A204.1 (cell line): ENCODE results near the gene CCDC63.
"Not testable (repeated sequence)": the region's sequence is repeated elsewhere in the genome, so short reads cannot be mapped to it uniquely, and the experiment has no call there.

ENCODE experiments used
- FAIRE-seq: peaks from 2 replicates; lab custom pipeline; 2012; peaks lifted over from hg19 to GRCh38; lab: Jason Lieb, UNC

Gene CCDC63

DNA sequence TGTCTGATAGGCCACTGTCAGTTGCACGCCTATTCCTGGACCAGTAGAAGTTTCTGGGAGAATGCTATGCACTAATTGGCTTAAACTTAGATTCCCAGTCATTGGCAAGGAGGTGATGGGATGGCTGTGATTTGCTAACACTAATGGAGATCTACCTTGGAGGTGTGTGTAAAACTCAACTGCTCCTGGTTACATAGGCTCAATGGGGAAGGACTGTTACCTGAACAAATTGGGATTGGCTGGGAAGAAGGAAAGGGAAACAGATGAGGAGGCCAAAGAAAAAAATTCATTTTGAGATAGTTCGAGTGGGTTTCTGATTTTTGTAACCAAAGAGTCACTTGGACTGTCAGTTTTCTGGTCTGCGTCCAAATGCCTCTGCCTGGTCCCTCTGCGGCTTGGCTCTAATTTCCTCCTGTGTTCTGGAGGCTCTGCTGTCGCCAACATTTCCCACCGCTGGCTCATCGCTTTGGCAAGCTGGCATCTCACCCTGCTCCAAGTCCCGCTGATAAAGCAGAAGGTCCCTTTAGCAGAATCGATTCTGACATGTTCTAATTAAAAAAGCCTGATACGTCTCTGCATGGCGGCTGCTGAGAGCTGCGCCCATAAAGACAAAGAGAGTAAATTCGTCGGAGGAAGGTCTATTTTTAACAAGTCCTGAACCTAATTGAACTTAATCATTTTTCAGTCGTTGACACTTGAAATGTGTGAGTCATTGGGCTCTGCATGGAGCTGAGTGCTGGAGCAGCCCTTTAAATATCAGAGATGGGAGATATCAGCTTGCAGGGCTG is 2.0 kb upstream of the CCDC63 start:
- FAIRE-seq: no peak

DNA sequence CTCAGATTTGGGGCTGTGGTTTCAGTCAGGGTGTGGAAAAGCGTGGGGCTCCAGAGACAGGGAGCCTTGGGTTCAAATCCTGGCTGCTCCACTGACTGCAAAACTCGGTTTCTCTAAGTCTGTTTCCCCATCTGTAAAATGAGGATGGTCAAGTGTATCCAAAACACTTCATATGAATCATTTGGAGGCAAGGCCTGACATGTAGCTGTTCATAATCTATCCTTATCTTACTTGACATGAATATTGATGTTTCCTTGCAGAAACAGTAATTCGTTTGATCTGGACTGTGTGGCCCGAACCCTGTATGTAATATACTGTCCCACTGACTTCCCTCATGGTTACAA is 1.5 kb upstream of the CCDC63 start:
- no peak for FAIRE-seq

DNA sequence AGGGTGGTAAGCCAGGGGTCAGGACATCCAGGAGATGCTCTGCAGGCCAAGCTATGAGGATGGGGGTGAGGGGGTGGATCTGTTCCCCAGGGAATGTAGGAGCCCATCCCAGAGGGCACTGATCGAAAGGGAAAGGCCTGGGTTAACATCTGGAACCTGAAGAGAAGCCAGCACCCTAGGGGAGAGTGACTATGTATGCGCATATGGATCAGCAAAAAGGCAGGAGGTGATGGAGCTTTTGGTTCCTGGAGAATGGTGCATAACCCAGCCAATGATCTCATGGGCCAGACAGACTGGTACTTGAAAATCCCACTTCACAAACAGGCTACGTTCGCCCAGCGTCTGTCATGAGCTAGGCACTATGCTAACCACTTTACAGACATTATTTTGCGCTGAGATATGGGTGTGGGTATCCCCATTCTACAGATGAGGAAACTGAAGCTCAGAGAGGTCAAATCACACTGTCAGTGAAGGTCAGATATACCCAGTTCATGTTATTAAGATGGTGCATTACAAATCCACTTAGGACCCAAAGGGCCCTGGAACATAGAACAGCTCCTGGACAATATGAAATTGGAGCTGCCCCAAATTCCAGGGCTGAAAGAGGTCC is 1.6 kb downstream of the CCDC63 start:
- no peak for FAIRE-seq

DNA sequence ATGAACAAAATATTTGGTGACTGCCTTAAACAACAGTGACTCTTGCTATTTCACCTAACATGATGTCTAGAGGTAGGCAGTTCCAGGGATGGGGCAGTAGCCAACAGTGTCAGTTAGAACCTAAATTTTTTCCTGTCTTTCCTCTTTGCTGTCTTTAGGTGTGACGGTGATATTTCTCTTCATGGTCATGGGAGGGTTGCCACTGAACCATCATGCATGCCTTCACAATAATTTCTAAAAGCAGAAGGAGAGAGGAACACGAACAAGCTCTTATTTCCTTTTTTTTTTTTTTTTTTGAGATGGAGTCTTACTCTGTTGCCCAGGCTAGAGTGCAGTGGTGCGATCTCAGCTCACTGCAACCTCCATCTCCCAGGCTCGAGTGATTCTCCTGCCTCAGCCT is 2.4 kb downstream of the CCDC63 start:
- no peak for FAIRE-seq

DNA sequence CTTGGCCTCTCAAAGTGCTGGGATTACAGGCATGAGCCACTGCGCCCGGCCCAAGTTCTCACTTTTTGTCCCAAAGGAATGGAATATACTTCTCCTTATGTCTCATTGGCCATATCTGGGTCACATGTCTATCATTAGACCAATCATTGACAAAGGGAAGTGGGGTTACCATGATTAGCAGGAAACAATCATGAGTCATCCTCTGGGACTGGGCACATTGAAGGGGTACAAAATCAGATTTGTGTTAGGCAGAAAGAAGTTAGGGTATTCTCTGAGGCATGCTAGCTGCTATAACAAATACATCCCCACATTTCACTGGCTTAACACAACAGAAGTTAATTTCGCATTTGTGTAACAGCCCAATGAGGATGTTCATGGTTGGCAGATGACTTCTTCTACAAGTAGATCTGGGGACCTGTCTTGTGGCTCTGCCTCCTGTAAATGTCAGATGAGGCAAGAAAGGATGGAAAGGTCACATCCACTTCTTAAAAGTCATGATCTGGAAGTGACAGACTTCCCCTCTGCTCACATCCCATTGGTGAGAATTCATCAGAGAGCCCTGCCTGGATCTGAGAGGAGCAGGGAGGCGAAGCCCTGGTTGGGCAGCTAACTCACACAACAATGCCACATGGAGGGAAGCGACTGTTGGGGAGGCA is 3.1 kb downstream of the CCDC63 start:
- no peak for FAIRE-seq

DNA sequence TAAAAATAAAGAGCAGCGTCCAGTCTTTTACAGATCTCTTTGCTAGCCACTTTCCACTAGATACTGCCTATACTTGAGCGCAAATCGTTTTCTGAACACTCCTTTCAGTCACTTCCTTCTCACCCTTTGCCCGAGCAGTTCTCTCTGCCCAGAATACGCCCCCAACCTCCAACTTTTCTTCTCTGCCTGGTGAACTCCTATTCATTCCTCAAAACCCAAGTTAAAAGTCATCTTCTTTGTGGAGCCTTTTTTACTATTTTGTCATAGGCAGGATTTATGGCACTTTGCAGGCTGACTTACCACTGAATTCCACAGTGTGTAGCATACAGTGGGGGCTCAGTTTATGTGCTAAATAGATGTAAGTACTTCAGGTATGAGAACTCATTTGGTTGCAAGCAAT is 4.0 kb downstream of the CCDC63 start:
- FAIRE-seq: no peak

DNA sequence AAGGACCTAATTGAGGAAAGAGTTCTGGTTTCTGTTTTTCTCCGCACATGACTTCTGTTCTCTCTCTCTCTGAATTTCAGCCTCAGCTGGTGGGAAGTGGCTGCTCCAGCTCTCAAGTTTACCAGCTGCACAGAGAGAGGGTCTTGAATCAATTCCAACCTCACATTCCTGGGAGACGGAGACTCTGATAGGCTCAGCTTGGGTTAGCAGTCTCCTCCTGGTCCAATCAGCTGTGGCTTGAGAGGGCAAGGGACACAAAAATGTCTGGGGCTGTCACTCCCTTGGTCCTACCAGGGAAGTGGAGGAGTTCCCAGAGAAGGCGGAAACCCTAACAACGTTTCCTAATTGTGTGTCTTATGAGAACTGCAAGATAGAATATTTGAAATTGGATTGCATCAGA is 7.0 kb downstream of the CCDC63 start:
- no peak for FAIRE-seq

DNA sequence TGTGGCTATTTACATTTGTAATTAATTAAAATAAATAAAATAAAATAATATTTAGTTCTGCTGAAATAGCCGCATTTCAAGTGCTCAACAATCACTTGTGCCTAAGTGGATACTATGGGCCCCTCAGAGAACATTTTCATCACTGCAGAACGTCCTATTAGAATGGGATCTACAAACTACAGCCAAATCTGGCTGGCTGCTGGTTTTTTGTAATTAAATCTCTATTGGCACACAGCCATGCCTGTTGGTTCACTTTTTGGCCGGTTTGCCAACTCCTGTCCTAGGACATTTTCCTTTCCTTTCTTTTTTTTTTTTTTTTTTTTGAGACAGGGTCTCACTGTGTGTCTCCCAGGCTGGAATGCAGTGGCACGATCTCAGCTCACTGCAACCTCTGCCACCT is 9.8 kb downstream of the CCDC63 start:
- FAIRE-seq: no peak

DNA sequence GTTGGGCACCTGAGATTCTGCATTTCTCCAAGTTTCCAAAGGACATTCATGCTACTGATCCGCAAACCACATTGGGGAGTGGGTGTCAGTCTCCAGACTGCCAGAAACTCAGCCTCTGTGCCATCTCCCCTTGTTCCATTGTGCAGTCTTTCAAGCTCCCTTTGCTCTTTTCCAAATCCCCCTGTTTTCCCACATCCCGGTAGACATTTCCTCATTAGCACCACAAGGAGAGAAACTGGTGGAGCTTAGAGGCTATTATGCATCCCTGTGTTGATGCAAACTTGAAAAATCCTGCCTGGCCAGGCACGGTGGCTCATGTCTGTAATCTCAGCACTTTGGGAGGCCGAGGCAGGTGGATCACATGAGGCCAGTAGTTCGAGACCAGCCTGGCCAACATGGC is 10.7 kb downstream of the CCDC63 start:
- FAIRE-seq: no peak

DNA sequence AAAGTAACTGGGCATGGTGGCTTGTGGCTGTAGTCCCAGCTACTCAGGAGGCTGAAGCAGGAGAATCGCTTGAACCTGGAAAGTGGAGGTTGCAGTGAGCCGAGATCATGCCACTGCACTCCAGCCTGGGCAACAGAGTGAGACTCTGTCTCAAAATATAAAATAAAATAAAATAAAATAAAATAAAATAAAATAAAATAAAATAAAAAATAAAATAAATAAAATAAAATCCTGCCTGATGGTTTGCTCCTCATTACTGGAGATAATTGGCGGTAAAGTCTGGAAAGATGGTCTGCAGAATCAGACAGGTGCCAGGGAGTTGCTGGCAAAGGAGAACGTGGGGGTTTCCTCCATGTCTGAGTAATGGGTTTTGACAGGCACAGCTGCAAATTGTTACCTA is 11.2 kb downstream of the CCDC63 start:
- FAIRE-seq: not testable (repeated sequence)

DNA sequence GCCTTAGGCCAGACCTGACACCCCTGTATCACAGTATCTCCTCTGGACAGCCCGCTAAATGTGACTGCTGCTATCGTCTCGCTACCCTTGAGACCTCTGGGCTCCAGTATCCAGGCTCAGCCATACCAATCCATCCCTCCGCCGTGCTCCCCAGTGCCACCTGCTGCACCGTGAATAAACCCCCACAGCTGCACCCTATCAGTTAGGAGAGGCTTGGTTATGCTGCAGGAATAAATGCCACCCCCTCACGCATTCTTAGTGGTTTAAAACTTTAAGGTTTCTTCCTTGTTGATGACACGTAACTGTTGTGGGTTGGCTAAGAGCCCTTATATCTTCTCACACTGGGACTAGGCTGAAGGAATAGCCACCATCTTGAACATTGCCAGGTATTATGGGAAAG is 12.1 kb downstream of the CCDC63 start:
- no peak for FAIRE-seq

DNA sequence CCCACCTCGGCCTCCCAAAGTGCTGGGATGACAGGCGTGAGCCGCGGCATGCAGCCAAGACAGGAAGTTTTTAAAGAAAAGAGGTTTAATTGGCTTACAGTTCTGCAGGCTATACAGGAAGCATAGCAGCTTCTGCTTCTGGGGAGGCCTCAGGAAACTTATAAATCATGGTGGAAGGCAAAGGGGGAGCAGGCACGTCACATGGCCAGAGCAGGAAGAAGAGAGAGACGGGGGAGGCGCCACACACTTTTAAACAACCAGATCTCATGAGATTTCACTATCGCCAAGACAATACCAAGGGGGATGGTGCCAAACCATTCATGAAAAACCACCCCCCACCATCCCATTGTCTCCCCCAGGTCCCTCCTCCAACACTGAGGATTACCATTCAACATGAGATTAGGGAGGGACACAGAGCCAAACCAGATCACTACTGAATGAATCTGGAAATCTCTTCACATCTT is 14.1 kb downstream of the CCDC63 start:
- FAIRE-seq: no peak

DNA sequence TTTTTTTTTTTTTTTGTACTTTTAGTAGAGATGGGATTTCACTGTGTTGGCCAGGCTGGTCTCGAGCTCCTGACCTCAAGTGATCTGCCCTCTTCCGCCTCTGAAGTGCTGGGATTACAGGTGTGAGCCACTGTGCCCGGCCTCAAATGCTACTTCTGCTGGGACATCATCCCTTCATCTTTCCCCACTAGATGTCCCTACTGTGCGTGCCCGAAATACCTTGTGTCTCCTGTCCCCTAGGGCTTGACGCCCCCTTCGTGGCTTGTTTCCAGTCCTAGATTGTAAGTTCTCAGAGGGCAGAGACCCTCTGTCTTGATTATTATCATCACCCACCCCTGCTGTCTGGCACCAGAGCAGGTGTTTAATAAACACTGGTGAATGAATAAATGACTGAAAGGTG is 14.9 kb downstream of the CCDC63 start:
- no peak for FAIRE-seq

DNA sequence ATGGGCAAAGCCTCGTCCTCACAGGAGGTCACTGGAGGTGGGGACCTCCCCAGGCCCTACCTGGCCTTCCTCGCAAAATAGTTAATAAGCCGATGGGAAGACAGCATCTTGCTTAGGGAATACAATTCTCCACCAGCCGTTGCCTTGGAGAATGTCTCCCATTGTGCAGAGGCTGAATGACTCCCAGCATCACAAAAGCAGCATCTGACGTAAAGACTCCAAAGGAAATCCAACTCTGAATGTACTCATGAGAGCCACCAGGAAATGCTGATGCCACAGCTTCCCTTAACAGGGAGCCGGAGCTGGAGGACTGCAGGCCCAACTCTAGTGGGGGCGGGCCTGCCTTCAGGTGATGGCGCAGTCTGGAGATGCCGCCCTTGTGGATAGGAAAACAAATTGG is 15.5 kb downstream of the CCDC63 start:
- FAIRE-seq: no peak

DNA sequence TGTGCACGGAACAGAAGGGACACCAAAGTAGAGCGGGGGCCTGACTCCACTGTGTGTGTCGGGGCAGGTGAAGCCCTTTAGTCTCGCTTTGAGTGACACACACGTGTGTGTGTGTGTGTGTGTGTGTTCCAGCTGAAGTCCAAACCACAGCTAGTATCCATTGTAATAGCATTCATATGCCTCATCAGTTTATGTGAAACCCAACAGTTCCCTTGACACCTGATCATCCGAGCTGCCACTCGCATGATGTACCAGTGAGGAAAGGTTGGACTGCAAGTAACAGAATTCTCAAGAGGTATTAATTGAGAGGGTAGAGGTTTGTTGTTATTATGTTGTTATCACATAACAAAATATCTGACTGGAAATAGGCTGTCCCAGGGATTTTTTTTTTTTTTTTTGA is 16.4 kb downstream of the CCDC63 start:
- no peak for FAIRE-seq

DNA sequence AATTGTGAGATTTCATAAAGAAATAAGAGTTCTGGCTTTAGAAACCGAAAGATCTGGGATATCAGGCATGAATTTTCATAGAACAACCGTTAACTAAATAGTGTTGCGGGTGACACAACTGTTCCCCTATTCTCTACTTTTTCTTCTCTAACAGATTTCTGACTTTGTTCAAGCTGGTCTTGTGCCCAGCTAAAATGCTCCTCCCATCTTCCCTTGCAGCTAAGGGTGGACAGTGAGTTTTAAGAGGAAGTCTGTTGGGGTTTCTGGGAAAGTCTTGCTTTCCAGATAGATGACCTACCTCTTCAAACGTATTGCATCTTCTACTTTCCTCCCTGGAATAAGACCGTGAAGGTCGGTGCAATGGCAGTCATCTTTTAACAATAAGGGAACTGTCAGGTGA is 18.7 kb downstream of the CCDC63 start:
- no peak for FAIRE-seq

DNA sequence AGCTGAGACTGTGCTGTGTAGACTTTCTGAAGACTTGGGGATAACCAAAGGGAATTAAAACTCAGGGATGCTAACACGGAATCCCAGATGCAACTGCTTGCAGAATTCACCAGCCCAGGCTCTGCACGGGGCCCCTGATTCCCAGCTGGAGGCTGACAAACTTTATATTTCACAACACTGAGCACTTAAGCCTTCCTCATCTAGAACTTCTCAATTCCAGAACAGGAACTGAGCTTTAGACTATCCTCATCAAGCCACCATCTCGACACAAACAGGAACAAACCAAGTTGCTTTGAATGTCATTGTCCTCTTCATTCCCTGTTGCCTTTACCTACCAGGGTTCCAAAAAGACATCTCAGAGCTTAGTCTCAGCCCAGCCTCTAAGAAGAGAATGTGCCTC is 22.2 kb downstream of the CCDC63 start:
- FAIRE-seq: no peak

DNA sequence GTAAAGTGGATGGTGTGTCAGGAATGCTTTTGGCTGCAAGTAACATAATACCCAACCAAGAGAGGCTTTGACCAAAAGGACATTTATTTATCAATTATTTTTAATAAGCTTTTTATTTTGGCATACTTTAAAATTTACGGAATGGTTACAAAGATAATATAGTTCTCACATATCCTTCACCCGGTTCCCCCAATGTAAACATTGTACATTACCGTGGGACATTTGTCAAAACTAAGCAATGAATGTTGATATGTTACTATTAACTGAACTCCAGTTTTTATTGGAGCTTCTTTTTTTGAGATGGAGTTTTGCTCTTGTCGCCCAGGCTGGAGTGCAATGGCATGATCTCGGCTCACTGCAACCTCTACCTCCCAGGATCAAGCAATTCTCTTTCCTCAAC is 23.0 kb downstream of the CCDC63 start:
- FAIRE-seq: no peak

DNA sequence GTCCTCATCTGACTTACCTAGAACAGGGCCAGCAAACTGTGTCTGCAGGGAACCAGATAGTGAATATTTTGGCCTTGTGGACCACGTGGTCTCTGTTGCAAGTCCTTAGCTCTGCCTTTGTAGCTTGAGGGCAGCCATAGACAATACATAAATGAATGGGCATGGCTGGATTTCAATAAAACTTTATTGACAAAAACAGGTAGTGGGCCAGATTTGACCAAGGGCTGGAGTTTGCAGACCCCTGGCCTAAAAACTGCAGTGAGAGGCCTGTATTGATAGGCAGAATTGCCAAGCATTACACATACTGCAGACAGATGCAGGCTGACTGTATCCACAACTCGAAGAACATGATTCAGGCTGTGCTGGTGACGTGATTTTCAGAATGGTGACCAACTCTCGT is 25.3 kb downstream of the CCDC63 start:
- FAIRE-seq: no peak

DNA sequence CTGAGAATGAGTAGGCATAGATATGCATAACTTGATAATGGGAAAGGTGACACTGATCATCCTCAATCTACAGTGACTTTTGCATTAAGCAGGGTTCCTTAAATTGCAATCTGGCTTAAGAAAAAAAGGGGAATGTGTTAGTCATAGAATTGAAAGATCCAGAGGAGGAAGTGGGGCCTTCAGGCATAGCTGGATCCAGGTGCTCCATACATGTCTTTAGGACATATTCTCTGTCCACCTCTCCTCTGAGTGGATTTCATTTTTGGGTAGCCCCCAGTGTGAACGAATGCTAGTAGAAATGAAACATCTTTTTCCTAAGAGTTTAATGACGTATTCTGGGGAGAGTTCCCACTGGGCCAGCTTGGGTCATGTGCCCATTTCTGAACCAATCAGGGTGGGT is 27.6 kb downstream of the CCDC63 start:
- no peak for FAIRE-seq

DNA sequence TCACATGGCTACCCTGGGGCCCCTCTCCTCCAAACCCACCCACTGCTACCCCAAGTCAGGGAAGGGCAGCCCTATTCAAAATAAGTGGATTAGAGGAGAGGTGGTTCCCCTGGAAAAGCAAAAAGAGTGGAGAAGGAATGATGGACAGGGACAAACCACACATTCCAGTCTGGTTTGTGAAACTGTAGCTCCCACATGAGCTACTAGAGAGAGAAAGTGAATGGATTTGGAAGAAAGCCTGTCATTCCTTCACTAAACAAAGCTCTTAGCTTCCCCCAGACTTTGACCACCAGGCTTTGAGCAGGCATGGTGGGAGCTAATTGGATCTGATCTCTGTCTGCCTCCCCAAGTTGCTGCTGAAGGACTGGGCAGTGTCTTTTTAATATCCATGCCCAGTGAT is 28.0 kb downstream of the CCDC63 start:
- FAIRE-seq: no peak

DNA sequence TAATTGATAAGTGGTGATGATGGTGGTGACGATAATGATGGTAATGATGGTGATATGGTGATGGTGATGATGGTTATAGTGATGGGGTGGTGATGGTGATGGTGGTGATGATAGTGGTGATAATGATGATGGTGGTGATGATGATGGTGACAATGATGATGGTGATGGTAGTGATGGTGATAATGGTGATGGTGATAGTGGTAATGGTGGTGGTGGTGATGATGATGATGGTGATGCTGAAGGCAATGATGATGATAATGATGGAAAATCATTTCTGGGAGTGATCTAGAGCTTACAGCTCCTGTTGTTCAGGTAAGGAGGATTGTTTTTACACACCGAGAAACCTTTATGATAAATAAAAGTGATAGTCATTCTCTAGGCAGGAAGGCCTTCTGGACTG is 33.9 kb downstream of the CCDC63 start:
- FAIRE-seq: no peak

DNA sequence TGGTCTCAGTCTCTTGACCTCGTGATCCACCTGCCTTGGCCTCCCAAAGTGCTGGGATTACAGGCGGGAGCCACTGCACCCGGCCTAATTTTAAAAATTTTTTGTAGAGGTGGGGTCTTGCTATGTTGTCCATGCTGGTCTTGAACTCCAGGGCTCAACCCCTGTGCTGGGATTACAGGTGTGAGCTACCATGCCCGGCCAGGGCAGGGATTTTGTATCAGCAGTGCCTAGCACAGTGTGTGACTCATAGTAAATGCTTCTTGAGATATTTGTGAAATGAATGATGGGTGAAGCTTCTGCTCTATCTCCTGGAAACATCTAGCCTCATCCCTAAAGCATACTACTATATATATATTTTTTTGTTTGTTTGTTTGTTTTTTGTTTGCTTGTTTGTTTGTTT is 36.5 kb downstream of the CCDC63 start:
- FAIRE-seq: no peak
